Measurements from ENCODE around the gene SLC2A6.
"Not testable (repeated sequence)": the region's sequence is repeated elsewhere in the genome, so short reads cannot be mapped to it uniquely, and the experiment has no call there.

SLC2A6 gene

GRCh38 chr9:133453651-133454050 is 25.2 kb downstream of the SLC2A6 start:
- Histone ChIP-seq H3K9me3 (ENCODE audit: control insufficient read depth, low read length) (no peaks in the 10 kb centered on the region), H3K27me3 (replicated peaks; ENCODE audit: control insufficient read depth, insufficient read depth, low read length, poor library complexity, severe bottlenecking) (no peaks in the 10 kb centered on the region), H3K4me3 (ENCODE audit: insufficient read depth, low read depth, low read length, poor library complexity, severe bottlenecking) (no peak overlapping the region), H3K4me1 (ENCODE audit: control insufficient read depth, insufficient read depth, low read length, poor library complexity, severe bottlenecking) (no peaks in the 10 kb centered on the region), H3K36me3 (ENCODE audit: control insufficient read depth, insufficient read depth, low read length) (no peaks in the 10 kb centered on the region), H3K27ac (ENCODE audit: insufficient read depth, low read length, poor library complexity, severe bottlenecking) (no peak overlapping the region)
- no peak for DNase-seq

- no peak for DNase-seq
- Histone ChIP-seq H3K9me3 (ENCODE audit: control insufficient read depth, low read length) (no peaks in the 10 kb centered on the region), H3K4me1 (ENCODE audit: control insufficient read depth, insufficient read depth, low read length, poor library complexity, severe bottlenecking) (no peaks in the 10 kb centered on the region)
These were observed 26.3 kb downstream of the SLC2A6 start for GRCh38 chr9:133452562-133452961.

GRCh38 chr9:133451865-133452264 is 27.0 kb downstream of the SLC2A6 start:
- H3K9me3 ChIP-seq (ENCODE audit: control insufficient read depth, low read length); H3K27me3 ChIP-seq (replicated peaks; ENCODE audit: control insufficient read depth, insufficient read depth, low read length, poor library complexity, severe bottlenecking); H3K4me1 ChIP-seq (ENCODE audit: control insufficient read depth, insufficient read depth, low read length, poor library complexity, severe bottlenecking); H3K36me3 ChIP-seq (ENCODE audit: control insufficient read depth, insufficient read depth, low read length); H3K4me3 ChIP-seq (ENCODE audit: insufficient read depth, low read depth, low read length, poor library complexity, severe bottlenecking); DNase-seq; H3K27ac ChIP-seq (ENCODE audit: insufficient read depth, low read length, poor library complexity, severe bottlenecking): not testable (repeated sequence)

More at GRCh38 chr9:133452562-133452961, 26.3 kb downstream of the SLC2A6 start:
- H3K27me3 ChIP-seq (replicated peaks; ENCODE audit: control insufficient read depth, insufficient read depth, low read length, poor library complexity, severe bottlenecking) = no peaks in the 10 kb centered on the region
- H3K27ac ChIP-seq (ENCODE audit: insufficient read depth, low read length, poor library complexity, severe bottlenecking) = no peak overlapping the region
- H3K36me3 ChIP-seq (ENCODE audit: control insufficient read depth, insufficient read depth, low read length) = no peaks in the 10 kb centered on the region
- no peak overlapping the region for H3K4me3 ChIP-seq (ENCODE audit: insufficient read depth, low read depth, low read length, poor library complexity, severe bottlenecking)

GRCh38 chr9:133449760-133450159 is 29.1 kb downstream of the SLC2A6 start:
- H3K27me3 ChIP-seq (replicated peaks; ENCODE audit: control insufficient read depth, insufficient read depth, low read length, poor library complexity, severe bottlenecking) = no peaks in the 10 kb centered on the region
- no peaks in the 10 kb centered on the region for H3K9me3 ChIP-seq (ENCODE audit: control insufficient read depth, low read length)
- H3K27ac ChIP-seq (ENCODE audit: insufficient read depth, low read length, poor library complexity, severe bottlenecking) = no peak overlapping the region
- no peaks in the 10 kb centered on the region for H3K4me1 ChIP-seq (ENCODE audit: control insufficient read depth, insufficient read depth, low read length, poor library complexity, severe bottlenecking)
- H3K36me3 ChIP-seq (ENCODE audit: control insufficient read depth, insufficient read depth, low read length) = no peaks in the 10 kb centered on the region
- DNase-seq = no peak
- H3K4me3 ChIP-seq (ENCODE audit: insufficient read depth, low read depth, low read length, poor library complexity, severe bottlenecking) = no peak overlapping the region

GRCh38 chr9:133448487-133448972 is 30.4 kb downstream of the SLC2A6 start:
- H3K4me1 ChIP-seq (ENCODE audit: control insufficient read depth, insufficient read depth, low read length, poor library complexity, severe bottlenecking) = no peaks in the 10 kb centered on the region
- H3K36me3 ChIP-seq (ENCODE audit: control insufficient read depth, insufficient read depth, low read length) = no peaks in the 10 kb centered on the region
- no peak overlapping the region for H3K4me3 ChIP-seq (ENCODE audit: insufficient read depth, low read depth, low read length, poor library complexity, severe bottlenecking)
- no peak overlapping the region for H3K27ac ChIP-seq (ENCODE audit: insufficient read depth, low read length, poor library complexity, severe bottlenecking)
- no peaks in the 10 kb centered on the region for H3K9me3 ChIP-seq (ENCODE audit: control insufficient read depth, low read length)
- H3K27me3 ChIP-seq (replicated peaks; ENCODE audit: control insufficient read depth, insufficient read depth, low read length, poor library complexity, severe bottlenecking) = no peaks in the 10 kb centered on the region
- DNase-seq = no peak

- H3K4me1 ChIP-seq (ENCODE audit: control insufficient read depth, insufficient read depth, low read length, poor library complexity, severe bottlenecking) = no peaks in the 10 kb centered on the region
- no peaks in the 10 kb centered on the region for H3K27me3 ChIP-seq (replicated peaks; ENCODE audit: control insufficient read depth, insufficient read depth, low read length, poor library complexity, severe bottlenecking)
- H3K27ac ChIP-seq (ENCODE audit: insufficient read depth, low read length, poor library complexity, severe bottlenecking) = no peak overlapping the region
- H3K36me3 ChIP-seq (ENCODE audit: control insufficient read depth, insufficient read depth, low read length) = no peaks in the 10 kb centered on the region
- DNase-seq = no peak
- H3K4me3 ChIP-seq (ENCODE audit: insufficient read depth, low read depth, low read length, poor library complexity, severe bottlenecking) = no peak overlapping the region
- H3K9me3 ChIP-seq (ENCODE audit: control insufficient read depth, low read length) = no peaks in the 10 kb centered on the region
These were observed 33.5 kb downstream of the SLC2A6 start for GRCh38 chr9:133445293-133445969.

GRCh38 chr9:133443982-133444381 is 34.9 kb downstream of the SLC2A6 start:
- no peak for DNase-seq
- H3K4me3 ChIP-seq (ENCODE audit: insufficient read depth, low read depth, low read length, poor library complexity, severe bottlenecking) = no peak overlapping the region
- no peaks in the 10 kb centered on the region for H3K4me1 ChIP-seq (ENCODE audit: control insufficient read depth, insufficient read depth, low read length, poor library complexity, severe bottlenecking)
- no peak overlapping the region for H3K27ac ChIP-seq (ENCODE audit: insufficient read depth, low read length, poor library complexity, severe bottlenecking)
- no peaks in the 10 kb centered on the region for H3K36me3 ChIP-seq (ENCODE audit: control insufficient read depth, insufficient read depth, low read length)
- H3K27me3 ChIP-seq (replicated peaks; ENCODE audit: control insufficient read depth, insufficient read depth, low read length, poor library complexity, severe bottlenecking) = no peaks in the 10 kb centered on the region
- H3K9me3 ChIP-seq (ENCODE audit: control insufficient read depth, low read length) = no peaks in the 10 kb centered on the region

GRCh38 chr9:133443248-133443647 is 35.7 kb downstream of the SLC2A6 start:
- no peak overlapping the region for H3K27ac ChIP-seq (ENCODE audit: insufficient read depth, low read length, poor library complexity, severe bottlenecking)
- no peaks in the 10 kb centered on the region for H3K4me1 ChIP-seq (ENCODE audit: control insufficient read depth, insufficient read depth, low read length, poor library complexity, severe bottlenecking)
- no peak for DNase-seq
- no peaks in the 10 kb centered on the region for H3K27me3 ChIP-seq (replicated peaks; ENCODE audit: control insufficient read depth, insufficient read depth, low read length, poor library complexity, severe bottlenecking)
- H3K9me3 ChIP-seq (ENCODE audit: control insufficient read depth, low read length) = no peaks in the 10 kb centered on the region
- H3K4me3 ChIP-seq (ENCODE audit: insufficient read depth, low read depth, low read length, poor library complexity, severe bottlenecking) = no peak overlapping the region
- no peaks in the 10 kb centered on the region for H3K36me3 ChIP-seq (ENCODE audit: control insufficient read depth, insufficient read depth, low read length)

- H3K4me1 ChIP-seq (ENCODE audit: control insufficient read depth, insufficient read depth, low read length, poor library complexity, severe bottlenecking) = no peaks in the 10 kb centered on the region
- H3K27me3 ChIP-seq (replicated peaks; ENCODE audit: control insufficient read depth, insufficient read depth, low read length, poor library complexity, severe bottlenecking) = no peaks in the 10 kb centered on the region
- no peak overlapping the region for H3K4me3 ChIP-seq (ENCODE audit: insufficient read depth, low read depth, low read length, poor library complexity, severe bottlenecking)
- no peak for DNase-seq
- H3K27ac ChIP-seq (ENCODE audit: insufficient read depth, low read length, poor library complexity, severe bottlenecking) = no peak overlapping the region
- H3K9me3 ChIP-seq (ENCODE audit: control insufficient read depth, low read length) = no peaks in the 10 kb centered on the region
- no peaks in the 10 kb centered on the region for H3K36me3 ChIP-seq (ENCODE audit: control insufficient read depth, insufficient read depth, low read length)
These were observed 37.3 kb downstream of the SLC2A6 start for GRCh38 chr9:133441571-133441970.

- H3K4me1 ChIP-seq (ENCODE audit: control insufficient read depth, insufficient read depth, low read length, poor library complexity, severe bottlenecking) = no peaks in the 10 kb centered on the region
- H3K4me3 ChIP-seq (ENCODE audit: insufficient read depth, low read depth, low read length, poor library complexity, severe bottlenecking) = no peak overlapping the region
- H3K36me3 ChIP-seq (ENCODE audit: control insufficient read depth, insufficient read depth, low read length) = no peaks in the 10 kb centered on the region
These were observed 38.0 kb downstream of the SLC2A6 start for GRCh38 chr9:133440874-133441273.

More at GRCh38 chr9:133440874-133441273, 38.0 kb downstream of the SLC2A6 start:
- no peak for DNase-seq
- Histone ChIP-seq H3K9me3 (ENCODE audit: control insufficient read depth, low read length) (no peaks in the 10 kb centered on the region), H3K27me3 (replicated peaks; ENCODE audit: control insufficient read depth, insufficient read depth, low read length, poor library complexity, severe bottlenecking) (no peaks in the 10 kb centered on the region), H3K27ac (ENCODE audit: insufficient read depth, low read length, poor library complexity, severe bottlenecking) (no peak overlapping the region)
